Body of pancreas (tissue), 4 donors: ENCODE measurements around the gene UHRF1. TPM values are rescaled to one million over a fixed set of nuclear protein-coding genes. Genes with fewer than 3 reads are reported as not detected.

ENCODE experiments used
- ATAC-seq: fragments of 150-250 bp; one replicate; pipeline ENCODE4 v1.9.1; 2016
- DNase-seq, 4 donors: peaks; one replicate each; pipeline ENCODE4 v3.0.0-alpha.2; 2019
- H3K27ac ChIP-seq, 4 donors: fragments of 200-600 bp; sonication (generic); 1 replicate in 3 of 4; 2 replicates in 1 of 4; pipeline versions ENCODE4 v1.5.1 to v1.6.1; 2016 to 2019; ENCODE audit warnings: mild to moderate bottlenecking in 1 of 4, mixed read lengths in 1 of 4, moderate library complexity in 1 of 4
- H3K27me3 ChIP-seq, 2 donors: fragments of 200-600 bp; sonication (generic); one replicate each; pipeline ENCODE4 v1.6.0; 2016; ENCODE audit warnings: mild to moderate bottlenecking in 1 of 2
- H3K36me3 ChIP-seq, 2 donors: fragments of 200-600 bp; sonication (generic); replicated peaks in 1 of 2; 2 replicates each; pipeline ENCODE4 v1.5.1; 2016; ENCODE audit warnings: low read depth in 2 of 2; ENCODE audit not compliant: insufficient read depth in 1 of 2
- H3K4me1 ChIP-seq: fragments of 200-600 bp; sonication (generic); one replicate; pipeline ENCODE4 v1.6.0; 2016
- H3K4me3 ChIP-seq, 2 donors: fragments of 200-600 bp; sonication (generic); 1 replicate in 1 of 2; 2 replicates in 1 of 2; pipeline ENCODE4 v1.5.1; 2016 to 2019
- H3K9me3 ChIP-seq, 3 donors: fragments of 200-600 bp; sonication (generic); 1 replicate in 2 of 3; 2 replicates in 1 of 3; pipeline ENCODE4 v1.5.1; 2016
- POLR2A ChIP-seq, 3 donors: fragments of 450-650 bp; IDR thresholded peaks; one replicate each; pipeline ENCODE4 v1.6.1; 2016; ENCODE audit warnings: antibody characterized with exemption in 3 of 3, mild to moderate bottlenecking in 2 of 3
- WGBS, 2 donors: methylation state at CpG; one replicate each; pipeline ENCODE4 v1.1.5; 2017; 5-methylcytosine and 5-hydroxymethylcytosine counted together
- intact Hi-C: fragments of 100-400 bp; cut with DNase I; formaldehyde crosslinking; loops from one replicate; pipeline ENCODE4 v1.15.1; 2023
- total RNA-seq, 2 donors: library from RNA; depleted of rRNA; stranded (reverse); fragments of >200 nt; gene quantifications; one replicate each; pipeline ENCODE4 v1.1.0, GENCODE V29; 2016
- TF ChIP-seq, protein P1 (sequence below), 7 experiments: fragments of 450-650 bp in 4 of 7; fragments of 200-600 bp in 3 of 7; sonication (generic) in 3 of 7; IDR thresholded peaks; one replicate each; pipeline ENCODE4 v1.5.1; 2016 to 2019; ENCODE audit warnings: antibody characterized with exemption in 7 of 7

The UHRF1 gene
- total RNA-seq, 2 donors from 2014 or later = 2.1 to 3.3 TPM

DNA sequence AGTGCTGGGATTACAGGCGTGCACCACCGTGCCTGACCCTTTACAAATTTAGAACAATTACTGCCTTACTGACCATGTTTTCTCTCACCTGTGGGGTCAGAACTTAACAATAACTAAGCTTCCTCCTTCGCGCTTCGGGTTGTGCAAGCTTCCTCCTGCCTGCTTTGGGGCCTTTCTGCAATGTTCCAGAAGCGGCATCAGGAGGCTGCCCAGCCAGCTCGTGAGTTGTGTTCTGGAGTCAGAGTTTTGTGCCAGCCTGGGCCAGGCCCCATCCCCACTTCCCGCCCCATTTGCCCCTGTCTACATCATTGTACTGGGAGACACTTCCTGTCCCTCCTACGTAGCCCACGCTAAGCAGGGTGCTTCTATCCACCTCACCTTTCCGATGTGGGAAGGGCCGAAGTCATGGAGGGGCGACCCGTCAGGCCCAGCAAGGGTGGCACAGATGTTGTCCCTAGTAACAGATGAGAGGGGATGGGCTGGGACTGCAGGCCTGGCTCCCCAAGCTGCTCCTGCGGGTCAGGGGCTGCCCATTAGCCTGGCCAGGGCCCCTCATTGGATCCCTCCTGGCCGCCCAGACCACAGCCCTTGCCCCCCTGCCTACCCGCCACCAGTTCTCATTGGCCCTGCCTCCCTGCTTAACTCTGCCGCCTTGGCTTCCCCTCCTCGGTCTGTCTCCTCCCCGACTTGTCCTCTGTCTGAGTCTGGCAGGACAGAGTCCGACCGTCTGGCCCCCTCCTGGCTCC lies 13.4 kb downstream of the UHRF1 start:
- 84 to 96% methylated on average over 18 to 20 of the region's 22 CpGs for WGBS, 2 donors
- no peaks in the 10 kb centered on the region for H3K4me1 ChIP-seq
- H3K4me3 ChIP-seq = no peak overlapping the region
- H3K27me3 ChIP-seq = no peaks in the 10 kb centered on the region
- DNase-seq (no peak), ATAC-seq (no peak)
- no peaks in the 10 kb centered on the region for H3K36me3 ChIP-seq
- no peaks in the 10 kb centered on the region for H3K9me3 ChIP-seq
- TF ChIP-seq POLR2A (IDR thresholded peaks at IDR 0.05) = no peak
- TF ChIP-seq, protein P1, sequence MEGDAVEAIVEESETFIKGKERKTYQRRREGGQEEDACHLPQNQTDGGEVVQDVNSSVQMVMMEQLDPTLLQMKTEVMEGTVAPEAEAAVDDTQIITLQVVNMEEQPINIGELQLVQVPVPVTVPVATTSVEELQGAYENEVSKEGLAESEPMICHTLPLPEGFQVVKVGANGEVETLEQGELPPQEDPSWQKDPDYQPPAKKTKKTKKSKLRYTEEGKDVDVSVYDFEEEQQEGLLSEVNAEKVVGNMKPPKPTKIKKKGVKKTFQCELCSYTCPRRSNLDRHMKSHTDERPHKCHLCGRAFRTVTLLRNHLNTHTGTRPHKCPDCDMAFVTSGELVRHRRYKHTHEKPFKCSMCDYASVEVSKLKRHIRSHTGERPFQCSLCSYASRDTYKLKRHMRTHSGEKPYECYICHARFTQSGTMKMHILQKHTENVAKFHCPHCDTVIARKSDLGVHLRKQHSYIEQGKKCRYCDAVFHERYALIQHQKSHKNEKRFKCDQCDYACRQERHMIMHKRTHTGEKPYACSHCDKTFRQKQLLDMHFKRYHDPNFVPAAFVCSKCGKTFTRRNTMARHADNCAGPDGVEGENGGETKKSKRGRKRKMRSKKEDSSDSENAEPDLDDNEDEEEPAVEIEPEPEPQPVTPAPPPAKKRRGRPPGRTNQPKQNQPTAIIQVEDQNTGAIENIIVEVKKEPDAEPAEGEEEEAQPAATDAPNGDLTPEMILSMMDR (IDR thresholded peaks at IDR 0.05) = no peak
- H3K27ac ChIP-seq = no peak overlapping the region
- intact Hi-C loops = no loop called here

DNA sequence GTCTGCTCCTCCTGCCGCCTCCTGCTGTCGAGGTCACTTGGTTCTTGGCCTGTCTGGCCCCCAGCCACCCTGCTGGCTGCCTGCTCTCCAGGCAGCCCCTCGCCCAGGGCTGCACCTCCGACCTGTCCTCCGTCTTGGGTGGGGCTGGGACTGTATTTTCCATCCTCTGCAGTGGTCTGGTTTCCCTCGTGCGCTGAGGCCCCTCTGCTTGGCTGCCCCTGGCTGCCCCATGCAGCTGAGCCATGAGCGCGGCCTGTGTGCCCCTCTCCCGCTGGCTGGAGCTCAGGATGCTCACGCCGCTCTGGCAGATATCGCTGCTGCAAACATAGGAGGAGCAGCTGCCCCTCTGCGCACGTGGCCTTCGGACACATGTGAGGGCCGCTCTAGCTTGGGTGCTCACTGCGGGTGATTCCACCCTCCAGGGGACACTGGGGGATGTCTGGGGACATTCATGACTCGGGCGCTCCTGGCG lies 14.0 kb downstream of the UHRF1 start:
- H3K27me3 ChIP-seq = no peaks in the 10 kb centered on the region
- H3K4me3 ChIP-seq = no peak overlapping the region
- H3K27ac ChIP-seq = no peak overlapping the region
- 90 to 97% methylated on average over 7 to 20 of the region's 21 CpGs for WGBS, 2 donors
- H3K4me1 ChIP-seq = no peaks in the 10 kb centered on the region
- TF ChIP-seq, protein P1 (IDR thresholded peaks at IDR 0.05) = no peak
- TF ChIP-seq POLR2A (IDR thresholded peaks at IDR 0.05) = no peak
- DNase-seq = no peak
- intact Hi-C loops = no loop called here
- ATAC-seq = no peak
- H3K9me3 ChIP-seq = no peaks in the 10 kb centered on the region
- no peaks in the 10 kb centered on the region for H3K36me3 ChIP-seq

DNA sequence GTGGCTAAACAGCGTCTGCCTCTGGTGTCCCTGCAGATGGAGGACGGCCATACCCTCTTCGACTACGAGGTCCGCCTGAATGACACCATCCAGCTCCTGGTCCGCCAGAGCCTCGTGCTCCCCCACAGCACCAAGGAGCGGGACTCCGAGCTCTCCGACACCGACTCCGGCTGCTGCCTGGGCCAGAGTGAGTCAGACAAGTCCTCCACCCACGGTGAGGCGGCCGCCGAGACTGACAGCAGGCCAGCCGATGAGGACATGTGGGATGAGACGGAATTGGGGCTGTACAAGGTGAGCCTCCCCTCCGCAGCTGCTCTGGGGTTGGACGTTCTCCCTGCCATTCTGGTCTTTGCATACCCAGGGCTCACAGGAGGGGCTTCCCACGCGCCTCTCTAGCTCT lies 19.9 kb downstream of the UHRF1 start:
- intact Hi-C loops = no loop called here
- 92 to 96% methylated on average over 5 to 22 of the region's 22 CpGs for WGBS, 2 donors
- Histone ChIP-seq H3K27ac (no peak overlapping the region), H3K4me1 (no peaks in the 10 kb centered on the region), H3K27me3 (no peaks in the 10 kb centered on the region), H3K9me3 (no peaks in the 10 kb centered on the region), H3K4me3 (no peak overlapping the region), H3K36me3 (no peaks in the 10 kb centered on the region)
- no peak for ATAC-seq
- TF ChIP-seq, protein P1 (IDR thresholded peaks at IDR 0.05) = no peak
- no peak for TF ChIP-seq POLR2A (IDR thresholded peaks at IDR 0.05)
- no peak for DNase-seq

DNA sequence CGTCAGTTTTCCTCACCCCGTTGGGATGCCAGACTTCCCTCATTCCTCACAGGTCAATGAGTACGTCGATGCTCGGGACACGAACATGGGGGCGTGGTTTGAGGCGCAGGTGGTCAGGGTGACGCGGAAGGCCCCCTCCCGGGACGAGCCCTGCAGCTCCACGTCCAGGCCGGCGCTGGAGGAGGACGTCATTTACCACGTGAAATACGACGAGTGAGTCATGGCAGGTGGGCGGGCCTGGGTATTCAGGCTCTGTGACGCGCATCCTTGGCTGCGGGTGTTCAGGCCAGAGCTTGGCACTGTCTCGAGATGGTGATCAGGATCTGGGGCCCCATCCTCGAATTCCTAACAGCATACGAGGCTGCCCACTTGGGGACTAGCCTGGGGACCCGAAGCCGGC lies 21.4 kb downstream of the UHRF1 start:
- no peaks in the 10 kb centered on the region for H3K4me1 ChIP-seq
- TF ChIP-seq, protein P1 (IDR thresholded peaks at IDR 0.05) = no peak
- TF ChIP-seq POLR2A (IDR thresholded peaks at IDR 0.05) = no peak
- ATAC-seq (no peak), DNase-seq (no peak)
- no peak overlapping the region for H3K4me3 ChIP-seq
- H3K27me3 ChIP-seq = no peaks in the 10 kb centered on the region
- 92 to 94% methylated on average over 21 to 28 of the region's 28 CpGs for WGBS, 2 donors
- intact Hi-C loops = no loop called here
- no peaks in the 10 kb centered on the region for H3K9me3 ChIP-seq
- H3K27ac ChIP-seq = no peak overlapping the region
- H3K36me3 ChIP-seq = no peaks in the 10 kb centered on the region

DNA sequence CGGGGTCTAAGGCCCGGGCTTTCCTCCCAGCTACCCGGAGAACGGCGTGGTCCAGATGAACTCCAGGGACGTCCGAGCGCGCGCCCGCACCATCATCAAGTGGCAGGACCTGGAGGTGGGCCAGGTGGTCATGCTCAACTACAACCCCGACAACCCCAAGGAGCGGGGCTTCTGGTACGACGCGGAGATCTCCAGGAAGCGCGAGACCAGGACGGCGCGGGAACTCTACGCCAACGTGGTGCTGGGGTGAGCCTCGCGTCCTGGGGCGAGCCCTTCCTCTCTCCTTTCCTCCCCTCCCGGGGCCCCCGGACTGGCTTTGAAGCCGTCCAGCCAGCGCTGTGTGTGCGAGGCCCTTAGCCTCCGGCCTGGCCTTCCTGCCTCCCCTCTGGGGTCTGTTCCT lies 23.4 kb downstream of the UHRF1 start:
- no peaks in the 10 kb centered on the region for H3K4me1 ChIP-seq
- no peaks in the 10 kb centered on the region for H3K9me3 ChIP-seq
- no peak for TF ChIP-seq POLR2A (IDR thresholded peaks at IDR 0.05)
- TF ChIP-seq, protein P1 (IDR thresholded peaks at IDR 0.05) = no peak
- no peak for DNase-seq
- H3K36me3 ChIP-seq = no peaks in the 10 kb centered on the region
- no peaks in the 10 kb centered on the region for H3K27me3 ChIP-seq
- ATAC-seq = no peak
- H3K27ac ChIP-seq = no peak overlapping the region
- intact Hi-C loops = no loop called here
- 94 to 100% methylated on average over 6 to 10 of the region's 32 CpGs for WGBS, 2 donors
- no peak overlapping the region for H3K4me3 ChIP-seq
